ENCODE data around the gene PDHX.

The PDHX gene

DNA sequence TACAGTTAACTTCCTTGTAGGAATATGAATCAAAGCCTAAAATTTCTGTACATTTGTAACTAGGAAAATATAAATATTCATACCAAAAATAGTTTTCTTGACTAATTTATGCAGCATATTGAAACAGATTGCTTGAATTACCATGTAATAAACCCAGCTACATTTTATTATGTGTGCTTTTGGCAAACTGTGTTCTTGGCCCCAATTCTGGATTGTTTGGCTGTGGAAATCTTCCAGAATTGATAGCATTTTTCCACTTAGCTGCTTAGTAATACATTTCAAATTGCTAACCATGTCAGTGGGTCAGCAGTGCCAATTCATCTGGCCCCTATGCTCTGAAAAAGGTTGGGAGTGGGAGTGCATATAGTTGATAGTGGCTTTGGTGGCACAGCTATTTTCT is 32.3 kb downstream of the PDHX start:
- no peak overlapping the region for H3K4me3 ChIP-seq (ENCODE audit: control insufficient read depth, low read depth, low read length)
- TF ChIP-seq, protein P1, sequence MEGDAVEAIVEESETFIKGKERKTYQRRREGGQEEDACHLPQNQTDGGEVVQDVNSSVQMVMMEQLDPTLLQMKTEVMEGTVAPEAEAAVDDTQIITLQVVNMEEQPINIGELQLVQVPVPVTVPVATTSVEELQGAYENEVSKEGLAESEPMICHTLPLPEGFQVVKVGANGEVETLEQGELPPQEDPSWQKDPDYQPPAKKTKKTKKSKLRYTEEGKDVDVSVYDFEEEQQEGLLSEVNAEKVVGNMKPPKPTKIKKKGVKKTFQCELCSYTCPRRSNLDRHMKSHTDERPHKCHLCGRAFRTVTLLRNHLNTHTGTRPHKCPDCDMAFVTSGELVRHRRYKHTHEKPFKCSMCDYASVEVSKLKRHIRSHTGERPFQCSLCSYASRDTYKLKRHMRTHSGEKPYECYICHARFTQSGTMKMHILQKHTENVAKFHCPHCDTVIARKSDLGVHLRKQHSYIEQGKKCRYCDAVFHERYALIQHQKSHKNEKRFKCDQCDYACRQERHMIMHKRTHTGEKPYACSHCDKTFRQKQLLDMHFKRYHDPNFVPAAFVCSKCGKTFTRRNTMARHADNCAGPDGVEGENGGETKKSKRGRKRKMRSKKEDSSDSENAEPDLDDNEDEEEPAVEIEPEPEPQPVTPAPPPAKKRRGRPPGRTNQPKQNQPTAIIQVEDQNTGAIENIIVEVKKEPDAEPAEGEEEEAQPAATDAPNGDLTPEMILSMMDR (IDR thresholded peaks at IDR 0.05; ENCODE audit: control insufficient read depth, insufficient read depth, low read depth, low read length, missing control alignments): no peak
- peak; percentile 29 for DNase-seq (ENCODE audit: low read depth)

DNA sequence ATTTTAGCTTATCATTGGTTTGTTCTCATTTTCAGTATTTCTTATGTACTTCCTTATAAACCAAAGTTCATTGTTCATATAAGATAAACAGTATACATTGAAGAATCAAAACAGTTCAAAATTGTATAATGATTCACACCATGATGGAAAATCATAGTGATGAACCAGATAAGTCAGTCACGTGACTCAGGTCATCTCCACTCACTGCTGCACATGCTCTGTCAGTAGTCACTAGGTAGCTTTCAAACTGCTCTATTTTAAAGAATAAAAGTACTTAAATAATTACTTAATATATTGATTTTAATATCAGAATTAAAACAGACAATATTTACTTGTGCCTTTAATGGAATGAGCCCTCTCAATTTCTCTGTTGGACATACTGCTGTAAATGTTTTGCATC is 37.5 kb downstream of the PDHX start:
- TF ChIP-seq, protein P1 (IDR thresholded peaks at IDR 0.05; ENCODE audit: control insufficient read depth, insufficient read depth, low read depth, low read length, missing control alignments): no peak
- no peak for DNase-seq (ENCODE audit: low read depth)
- H3K4me3 ChIP-seq (ENCODE audit: control insufficient read depth, low read depth, low read length): no peak overlapping the region

DNA sequence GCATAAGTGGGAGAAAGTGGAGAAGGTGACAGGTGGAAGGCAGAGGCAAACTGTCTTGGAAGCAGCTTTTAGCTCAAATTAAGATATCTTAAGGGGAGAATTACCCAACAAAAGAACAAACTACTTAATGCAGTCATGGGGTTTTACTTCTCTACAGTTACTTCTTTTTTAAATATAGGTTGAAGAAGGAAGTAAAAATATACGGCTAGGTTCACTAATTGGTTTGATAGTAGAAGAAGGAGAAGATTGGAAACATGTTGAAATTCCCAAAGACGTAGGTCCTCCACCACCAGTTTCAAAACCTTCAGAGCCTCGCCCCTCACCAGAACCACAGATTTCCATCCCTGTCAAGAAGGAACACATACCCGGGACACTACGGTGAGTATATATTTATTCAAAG is 40.8 kb downstream of the PDHX start:
- DNase-seq (ENCODE audit: low read depth): no peak
- TF ChIP-seq, protein P1 (IDR thresholded peaks at IDR 0.05; ENCODE audit: control insufficient read depth, insufficient read depth, low read depth, low read length, missing control alignments): no peak
- no peak overlapping the region for H3K4me3 ChIP-seq (ENCODE audit: control insufficient read depth, low read depth, low read length)

DNA sequence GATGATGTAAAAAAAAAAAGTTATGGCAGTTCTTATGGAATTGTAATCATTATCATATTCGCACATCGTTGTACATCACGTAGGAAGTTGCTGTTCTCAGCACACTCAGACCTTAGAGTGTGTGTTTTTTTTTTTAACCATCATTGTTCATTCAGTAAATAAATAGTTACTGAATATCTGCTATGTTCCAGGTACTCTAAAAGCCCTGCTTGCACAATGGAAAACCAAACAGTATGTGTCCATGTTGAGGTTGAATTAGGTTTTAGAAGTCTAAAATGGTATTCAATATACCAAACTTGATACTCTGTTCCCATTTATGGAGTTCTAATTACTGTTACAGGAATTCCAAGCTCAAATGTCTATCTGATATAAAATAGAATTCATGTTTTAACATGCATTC is 41.2 kb downstream of the PDHX start:
- TF ChIP-seq, protein P1 (IDR thresholded peaks at IDR 0.05; ENCODE audit: control insufficient read depth, insufficient read depth, low read depth, low read length, missing control alignments): no peak
- no peak for DNase-seq (ENCODE audit: low read depth)

DNA sequence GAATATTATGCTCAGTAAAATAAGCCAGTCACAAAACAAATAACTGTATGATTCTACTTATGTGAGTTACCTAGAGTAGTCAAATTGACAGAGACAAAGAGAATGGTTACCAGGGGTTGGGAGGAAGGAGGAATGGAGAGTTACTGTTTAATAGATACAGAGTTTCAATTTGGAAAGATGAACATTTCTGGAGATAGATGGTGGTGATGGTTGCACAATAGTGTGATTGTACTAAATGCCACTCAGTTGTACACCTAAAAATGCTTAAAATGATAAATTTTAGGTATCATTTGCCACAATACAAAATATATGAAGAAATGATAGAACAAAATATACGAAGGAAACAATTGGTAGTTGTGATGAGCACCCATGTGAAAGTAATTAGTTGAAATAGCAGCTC is 43.4 kb downstream of the PDHX start:
- no peak overlapping the region for H3K4me3 ChIP-seq (ENCODE audit: control insufficient read depth, low read depth, low read length)
- DNase-seq (ENCODE audit: low read depth): no peak
- TF ChIP-seq, protein P1 (IDR thresholded peaks at IDR 0.05; ENCODE audit: control insufficient read depth, insufficient read depth, low read depth, low read length, missing control alignments): no peak

More for the DNA sequence above, 41.2 kb downstream of the PDHX start:
- H3K4me3 ChIP-seq (ENCODE audit: control insufficient read depth, low read depth, low read length): no peak overlapping the region

DNA sequence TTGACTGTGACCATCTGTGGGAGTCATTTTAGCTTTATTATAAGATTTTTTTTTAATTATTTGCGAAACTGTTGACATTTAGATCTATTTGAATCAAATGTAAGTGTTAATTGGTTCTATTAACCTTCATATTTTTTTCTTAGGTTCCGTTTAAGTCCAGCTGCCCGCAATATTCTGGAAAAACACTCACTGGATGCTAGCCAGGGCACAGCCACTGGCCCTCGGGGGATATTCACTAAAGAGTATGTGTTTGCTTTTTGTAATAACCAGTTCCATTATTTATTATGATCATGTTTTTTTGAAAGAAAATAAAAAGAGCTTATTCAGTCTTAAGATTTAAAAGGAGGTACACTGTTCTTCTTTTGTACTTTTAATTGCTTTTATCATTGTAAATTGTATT is 43.9 kb downstream of the PDHX start:
- no peak overlapping the region for H3K4me3 ChIP-seq (ENCODE audit: control insufficient read depth, low read depth, low read length)
- DNase-seq (ENCODE audit: low read depth): no peak
- TF ChIP-seq, protein P1 (IDR thresholded peaks at IDR 0.05; ENCODE audit: control insufficient read depth, insufficient read depth, low read depth, low read length, missing control alignments): no peak

DNA sequence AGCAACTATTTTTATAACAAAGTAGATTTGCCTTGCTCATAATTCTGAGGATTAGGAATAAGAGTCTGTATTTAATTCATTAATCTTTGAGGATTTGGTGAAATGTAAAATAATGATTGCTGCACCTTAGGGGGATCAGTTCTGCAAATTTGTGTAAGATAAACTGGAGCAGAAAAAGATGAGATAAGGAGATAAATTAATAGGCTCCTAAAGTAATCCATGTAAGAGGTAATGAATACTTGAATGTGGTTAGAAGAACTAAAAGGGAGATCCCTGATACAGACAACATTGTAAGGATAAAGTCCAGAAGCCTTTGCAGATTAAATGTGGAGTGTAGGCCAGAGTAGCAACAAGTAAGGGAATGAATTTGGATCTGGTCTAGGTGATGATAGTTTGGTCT is 45.6 kb downstream of the PDHX start:
- TF ChIP-seq, protein P1 (IDR thresholded peaks at IDR 0.05; ENCODE audit: control insufficient read depth, insufficient read depth, low read depth, low read length, missing control alignments): no peak
- no peak for DNase-seq (ENCODE audit: low read depth)
- H3K4me3 ChIP-seq (ENCODE audit: control insufficient read depth, low read depth, low read length): no peak overlapping the region

All from AG09309 (cell line).